Right cardiac atrium (tissue), 5 donors: ENCODE results near the gene ATXN10. TPM values are rescaled to one million over a fixed set of nuclear protein-coding genes. Genes with fewer than 3 reads are reported as not detected.
"Not testable (repeated sequence)": the region's sequence is repeated elsewhere in the genome, so short reads cannot be mapped to it uniquely, and the experiment has no call there.

Source experiments
- ATAC-seq, 2 donors: fragments of 200-7000 bp; cut with Tn5 transposase; one replicate each; pipeline versions ENCODE4 v1.8.0 to v1.9.1; 2020; ENCODE audit warnings: moderate library complexity in 2 of 2, mild to moderate bottlenecking in 1 of 2
- DNase-seq, 3 donors: peaks; one replicate each; pipeline ENCODE4 v3.0.0-alpha.2; 2020
- H3K27ac ChIP-seq: one replicate; pipeline ENCODE4 v1.5.1; 2013; ENCODE audit warnings: mild to moderate bottlenecking, low read length, control low read depth, moderate library complexity
- H3K27me3 ChIP-seq: one replicate; pipeline ENCODE4 v1.6.1; 2013; ENCODE audit not compliant: control insufficient read depth, insufficient read depth
- H3K4me1 ChIP-seq: one replicate; pipeline ENCODE4 v1.6.1; 2013; ENCODE audit warnings: low read length; ENCODE audit not compliant: control insufficient read depth, insufficient read depth
- H3K4me3 ChIP-seq: one replicate; pipeline ENCODE4 v1.5.1; 2013; ENCODE audit warnings: low read length, control low read depth
- H3K9me3 ChIP-seq: one replicate; pipeline ENCODE4 v1.6.1; 2013; ENCODE audit warnings: low read length; ENCODE audit not compliant: control insufficient read depth
- WGBS: extraction: QIAGEN DNeasy Blood & Tissue Kit; methylation state at CpG from one replicate; pipeline ENCODE4 v1.1.7; 2013; 5-methylcytosine and 5-hydroxymethylcytosine counted together
- intact Hi-C, 4 donors: fragments of 100-400 bp; cut with DNase I; formaldehyde crosslinking; loops; one replicate each; pipeline versions ENCODE4 v1.11.0 to v1.14.0; 2022 to 2023
- long read RNA-seq, 4 donors: library from polyadenylated mRNA; unstranded; transcript quantifications; one replicate each; pipeline ENCODE4 v2.0.0, GENCODE V29; 2020 to 2021
- polyA plus RNA-seq: library from polyadenylated mRNA; stranded (reverse); fragments of 200-250 nt; gene quantifications from one replicate; pipeline ENCODE4 v1.2.3, GENCODE V29; 2013
- total RNA-seq, 4 donors: library from RNA; stranded (reverse); fragmentation: NEBNext Ultra II Directional; extraction: Animal tissue kit (Norgen Biotek cat#: 25700); gene quantifications; one replicate each; pipeline ENCODE4 v1.2.1, GENCODE V29; 2021
- donor health status: healthy with polysubstance abuse.
- donor health status: DM: no; HTN: yes; CAD: no.
- donor health status: DM: no; HTN: no; CAD: no.
- donor health status: DM: no; HTN: yes; CAD: no; lungs with severe emphysema.
- donor health status: DM: yes; HTN: yes; CAD: no.

The ATXN10 gene, protein sequence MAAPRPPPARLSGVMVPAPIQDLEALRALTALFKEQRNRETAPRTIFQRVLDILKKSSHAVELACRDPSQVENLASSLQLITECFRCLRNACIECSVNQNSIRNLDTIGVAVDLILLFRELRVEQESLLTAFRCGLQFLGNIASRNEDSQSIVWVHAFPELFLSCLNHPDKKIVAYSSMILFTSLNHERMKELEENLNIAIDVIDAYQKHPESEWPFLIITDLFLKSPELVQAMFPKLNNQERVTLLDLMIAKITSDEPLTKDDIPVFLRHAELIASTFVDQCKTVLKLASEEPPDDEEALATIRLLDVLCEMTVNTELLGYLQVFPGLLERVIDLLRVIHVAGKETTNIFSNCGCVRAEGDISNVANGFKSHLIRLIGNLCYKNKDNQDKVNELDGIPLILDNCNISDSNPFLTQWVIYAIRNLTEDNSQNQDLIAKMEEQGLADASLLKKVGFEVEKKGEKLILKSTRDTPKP
- total RNA-seq (100 to 1,000 TPM; 141 to 176 (median 153) TPM), polyA plus RNA-seq (96.6 TPM)
- long read RNA-seq, donor 1, transcript ATXN10-201 (12 exons, 3,329 nt): major isoform, 276 of 294 reads
- long read RNA-seq, donor 1, partial matches to known transcripts: 9 of 294 reads
- long read RNA-seq, donor 1, other reads (novel, unspliced or antisense): 9 of 294 reads
- long read RNA-seq, donor 2, transcript ATXN10-201 (12 exons, 3,329 nt): major isoform, 129 of 141 reads
- long read RNA-seq, donor 2, partial matches to known transcripts: 4 of 141 reads
- long read RNA-seq, donor 2, other reads (novel, unspliced or antisense): 8 of 141 reads
- long read RNA-seq, donor 3, transcript ATXN10-201 (12 exons, 3,329 nt): major isoform, 519 of 557 reads
- long read RNA-seq, donor 3, partial matches to known transcripts: 10 of 557 reads
- long read RNA-seq, donor 3, other reads (novel, unspliced or antisense): 27 of 557 reads
- long read RNA-seq, donor 4, transcript ATXN10-201 (12 exons, 3,329 nt): major isoform, 138 of 146 reads
- long read RNA-seq, donor 4, partial matches to known transcripts: 2 of 146 reads
- long read RNA-seq, donor 4, other reads (novel, unspliced or antisense): 6 of 146 reads

DNA sequence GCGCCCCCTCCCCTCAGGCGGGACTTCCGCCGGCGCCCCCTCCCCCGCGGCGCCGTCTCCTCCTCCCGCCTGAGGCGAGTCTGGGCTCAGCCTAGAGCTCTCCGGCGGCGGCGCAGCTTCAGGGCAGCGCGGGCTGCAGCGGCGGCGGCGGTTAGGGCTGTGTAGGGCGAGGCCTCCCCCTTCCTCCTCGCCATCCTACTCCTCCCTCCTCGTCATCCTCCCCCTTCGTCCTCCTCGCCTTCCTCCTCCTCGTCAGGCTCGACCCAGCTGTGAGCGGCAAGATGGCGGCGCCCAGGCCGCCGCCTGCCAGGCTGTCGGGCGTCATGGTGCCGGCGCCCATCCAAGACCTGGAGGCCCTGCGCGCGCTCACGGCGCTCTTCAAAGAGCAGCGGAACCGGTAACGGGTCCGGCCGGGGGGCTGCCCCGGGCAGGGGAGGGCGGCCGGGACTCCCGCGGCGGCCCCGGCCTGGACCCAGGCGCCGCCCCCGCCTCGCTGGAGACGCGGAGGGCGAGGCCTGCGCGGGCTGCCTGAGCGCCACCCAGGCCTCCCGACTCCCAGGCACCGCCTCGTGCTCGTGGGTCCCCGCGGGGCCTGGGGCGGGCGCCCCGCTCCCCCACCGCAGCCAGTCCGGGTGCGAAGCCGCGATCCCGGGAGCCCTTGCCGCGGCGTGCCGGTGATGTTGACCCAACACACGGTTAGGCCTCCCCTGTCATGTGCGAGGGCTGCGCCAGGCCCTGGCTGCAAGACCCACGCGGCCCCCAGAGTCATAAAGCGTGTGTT lies at the start of gene ATXN10:
ATXN10 (plus strand) TSS at position 52 of the 781 bp plus-strand sequence; CDS start at position 282, 230 bp downstream.
- intact Hi-C loops: no loop called here
- ATAC-seq (peak; percentile 91), DNase-seq (peak; percentile 71 to 90 (median 87))
- under 1% methylated on average over 89 of the region's 89 CpGs for WGBS
- Histone ChIP-seq H3K27ac (peak within 1 kb of the TSS; percentile 71), H3K4me1 (peaks cover 11% of the 10 kb centered on the region), H3K9me3 (no peaks in the 10 kb centered on the region), H3K27me3 (no peaks in the 10 kb centered on the region), H3K4me3 (peak within 1 kb of the TSS; percentile 65)

DNA sequence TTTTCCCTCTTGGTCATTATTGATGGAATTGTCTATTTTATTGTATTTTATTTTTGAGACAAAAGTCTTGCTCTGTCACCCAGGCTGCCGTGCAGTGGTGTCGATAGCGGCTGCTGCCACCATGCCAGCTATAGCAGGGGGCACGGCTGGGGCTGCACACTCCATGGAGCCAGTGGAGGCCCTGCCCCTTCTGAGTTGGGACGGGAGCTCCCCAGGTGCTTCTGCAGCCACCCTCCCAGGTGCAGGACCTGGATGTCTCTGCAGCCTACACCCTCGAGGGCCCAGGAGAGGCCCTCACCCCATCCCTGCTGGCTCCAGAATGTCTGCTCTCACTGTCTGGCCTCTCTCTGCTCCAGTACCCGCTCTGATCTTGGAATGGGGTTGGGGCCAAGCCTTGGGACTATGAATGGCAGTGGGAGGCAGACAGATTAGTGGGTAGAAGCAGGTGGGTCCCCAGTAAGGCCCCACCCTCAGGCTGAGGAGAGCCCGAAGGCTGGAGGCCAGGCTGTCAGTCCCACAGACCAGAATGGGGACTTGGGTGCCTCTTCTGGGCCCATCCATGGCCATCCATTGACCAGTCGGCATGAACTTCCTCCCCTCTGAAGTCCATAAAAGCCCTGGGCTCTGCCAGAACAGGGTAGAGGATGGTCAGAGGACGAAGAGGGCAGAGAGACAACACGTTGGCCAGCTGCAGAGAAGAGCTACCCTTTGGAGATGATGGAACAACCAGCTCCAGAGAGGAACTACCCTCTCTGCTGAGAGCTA lies 49.6 kb upstream of the ATXN10 start:
- no peak for ATAC-seq
- Histone ChIP-seq H3K4me3 (no peak overlapping the region), H3K27ac (no peak overlapping the region), H3K9me3 (no peaks in the 10 kb centered on the region), H3K27me3 (no peaks in the 10 kb centered on the region), H3K4me1 (no peaks in the 10 kb centered on the region)
- intact Hi-C loops: no loop called here
- 87% methylated on average over 11 of the region's 11 CpGs for WGBS
- no peak for DNase-seq

DNA sequence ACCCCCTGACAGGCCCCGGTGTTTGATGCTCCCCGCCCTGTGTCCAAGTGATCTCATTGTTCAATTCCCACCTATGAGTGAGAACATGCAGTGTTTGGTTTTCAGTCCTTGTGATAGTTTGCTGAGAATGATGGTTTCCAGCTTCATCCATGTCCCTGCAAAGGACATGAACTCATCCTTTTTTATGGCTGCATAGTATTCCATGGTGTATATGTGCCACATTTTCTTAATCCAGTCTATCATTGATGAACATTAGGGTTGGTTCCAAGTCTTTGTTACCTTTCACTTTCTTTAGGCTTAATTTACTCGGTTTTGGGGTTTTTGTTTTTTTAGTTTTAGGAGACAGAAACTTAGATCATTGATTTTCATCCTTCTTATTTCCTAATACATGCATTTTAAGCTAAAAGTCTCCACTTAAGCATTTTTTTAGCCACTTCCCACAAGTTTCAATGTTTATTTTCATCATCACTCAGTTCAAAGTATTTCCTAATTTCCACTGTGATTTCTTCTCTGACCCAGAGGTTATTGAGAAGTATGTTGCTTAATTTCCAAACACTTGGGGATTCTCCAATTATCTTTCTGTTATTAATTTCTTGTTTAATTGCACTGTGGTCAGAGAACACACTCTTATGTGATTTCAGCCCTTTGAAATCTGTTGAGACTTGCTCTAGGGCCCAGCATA lies 48.0 kb upstream of the ATXN10 start:
- H3K27me3 ChIP-seq, ATAC-seq, H3K4me3 ChIP-seq, intact Hi-C loops, DNase-seq, H3K9me3 ChIP-seq, H3K27ac ChIP-seq, H3K4me1 ChIP-seq: not testable (repeated sequence)
- WGBS: 92% methylated on average over 3 of the region's 3 CpGs

DNA sequence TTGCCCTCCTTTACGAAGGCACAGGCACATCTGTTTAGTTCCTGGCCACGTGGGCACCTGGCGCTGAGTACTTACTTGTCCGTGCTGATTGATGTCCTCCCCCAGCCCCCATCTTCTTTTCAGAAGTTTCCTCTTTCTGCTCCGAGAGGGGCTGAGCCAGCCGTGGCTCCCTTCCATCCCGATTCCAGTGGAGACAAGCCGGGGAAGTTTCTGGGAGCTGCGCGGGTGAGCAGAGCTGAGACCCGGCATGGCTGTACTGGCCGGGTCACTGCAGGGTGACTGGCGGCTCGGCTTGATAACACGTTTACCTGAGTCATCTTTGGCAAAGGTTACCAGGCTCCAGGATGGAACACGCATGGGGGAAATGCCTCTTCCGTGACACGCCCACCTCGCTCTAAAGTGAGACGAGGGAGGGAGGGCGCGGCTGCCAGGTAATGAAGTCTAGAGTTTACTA lies 45.4 kb upstream of the ATXN10 start:
- 77% methylated on average over 22 of the region's 22 CpGs for WGBS
- intact Hi-C loops: no loop called here
- no peak for ATAC-seq
- peak in 1 of 3 donors; percentile 24 for DNase-seq
- Histone ChIP-seq H3K4me3 (no peak overlapping the region), H3K27me3 (no peaks in the 10 kb centered on the region), H3K9me3 (no peaks in the 10 kb centered on the region), H3K4me1 (no peaks in the 10 kb centered on the region), H3K27ac (no peak overlapping the region)

DNA sequence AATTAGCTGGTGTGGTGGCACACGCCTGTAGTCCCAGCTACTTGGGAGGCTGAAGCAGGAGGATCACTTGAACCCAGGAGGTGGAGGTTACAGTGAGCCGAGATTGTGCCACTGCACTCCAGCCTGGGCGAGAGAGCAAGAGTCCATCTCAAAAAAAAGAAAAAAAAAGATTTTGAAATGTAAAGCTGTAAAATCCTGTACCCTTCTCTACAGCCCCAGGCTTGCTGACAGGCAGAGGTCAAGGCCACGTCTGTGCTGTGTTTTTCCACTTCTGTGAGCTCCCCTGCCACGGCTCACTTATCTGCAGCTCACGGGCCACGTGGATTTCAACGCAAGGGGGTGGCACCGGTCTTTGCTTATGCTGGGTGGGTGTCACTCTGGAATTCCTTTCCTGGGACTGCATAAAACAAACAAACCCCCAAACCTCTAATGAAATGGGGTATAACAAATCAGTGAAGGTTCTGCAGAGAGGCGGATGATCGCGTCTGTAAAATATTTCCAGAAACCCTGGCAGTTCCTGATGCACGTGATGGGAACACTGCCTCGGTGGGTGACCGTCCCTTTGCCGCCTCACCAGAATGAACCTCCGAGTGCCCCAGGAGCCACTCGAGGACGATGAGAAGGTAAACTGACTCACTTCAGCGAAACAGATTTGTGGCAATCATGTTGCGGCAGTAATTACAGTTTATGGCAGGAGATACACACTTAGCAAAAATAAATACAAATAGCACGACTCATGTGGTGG lies 44.0 kb upstream of the ATXN10 start:
- 75% methylated on average over 22 of the region's 22 CpGs for WGBS
- no peak overlapping the region for H3K4me3 ChIP-seq
- H3K27ac ChIP-seq: no peak overlapping the region
- H3K4me1 ChIP-seq: no peaks in the 10 kb centered on the region
- H3K27me3 ChIP-seq: no peaks in the 10 kb centered on the region
- no peaks in the 10 kb centered on the region for H3K9me3 ChIP-seq
- ATAC-seq (no peak), DNase-seq (peak in 1 of 3 donors; percentile 5)
- intact Hi-C loops: no loop called here

DNA sequence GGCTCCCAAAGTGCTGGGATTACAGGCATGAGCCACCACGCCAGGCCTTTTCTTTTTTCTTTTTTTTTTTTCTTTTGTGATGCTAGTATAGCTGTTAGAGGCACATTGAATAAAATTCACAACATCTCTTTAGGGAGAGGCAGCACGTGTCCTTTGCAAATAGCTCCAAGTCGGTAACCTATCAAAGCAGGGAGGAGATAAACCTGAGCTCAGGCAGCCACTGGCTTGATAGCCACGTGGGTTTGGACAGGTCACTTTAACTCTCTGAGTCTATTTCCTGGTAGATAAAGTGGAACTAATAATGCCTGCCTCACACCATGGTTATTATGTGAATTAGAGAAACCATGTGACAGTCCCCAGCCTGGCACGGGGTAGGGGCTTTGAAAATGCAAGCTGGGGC lies 43.1 kb upstream of the ATXN10 start:
- no peaks in the 10 kb centered on the region for H3K27me3 ChIP-seq
- H3K9me3 ChIP-seq: no peaks in the 10 kb centered on the region
- 57% methylated on average over 5 of the region's 5 CpGs for WGBS
- intact Hi-C loops: no loop called here
- no peak overlapping the region for H3K27ac ChIP-seq
- ATAC-seq: no peak
- H3K4me1 ChIP-seq: no peaks in the 10 kb centered on the region
- no peak overlapping the region for H3K4me3 ChIP-seq
- DNase-seq: no peak

DNA sequence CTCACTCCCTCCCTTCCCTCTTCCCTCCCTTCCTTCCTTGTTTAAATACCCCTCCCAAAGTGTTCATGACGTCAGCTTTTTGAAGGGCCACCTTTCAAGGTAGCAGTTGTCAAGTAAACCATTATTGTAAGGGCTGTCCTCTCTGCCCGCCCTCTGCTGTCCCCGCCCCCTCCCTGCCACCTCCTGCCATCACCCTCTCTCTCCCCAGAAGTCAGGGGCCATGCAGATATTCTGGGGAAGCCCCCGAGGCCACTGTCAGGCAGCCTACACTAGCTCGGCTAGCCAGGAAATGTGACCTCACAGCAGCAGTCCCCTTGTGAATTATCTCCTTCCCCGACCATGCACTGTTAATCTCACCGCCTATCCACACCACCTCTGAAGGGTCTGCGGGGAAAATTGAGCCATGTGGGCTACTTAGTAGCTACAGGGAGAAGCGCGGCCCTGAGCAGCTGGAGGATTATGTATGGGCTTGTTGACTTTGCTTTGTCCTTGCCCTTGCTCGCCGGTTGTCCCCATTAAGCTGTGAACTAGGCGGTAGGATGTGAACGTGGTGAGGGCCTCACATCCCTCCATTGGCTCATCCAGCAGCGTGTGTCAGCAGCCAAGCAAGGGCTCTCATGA lies 42.1 kb upstream of the ATXN10 start:
- Histone ChIP-seq H3K27ac (no peak overlapping the region), H3K4me3 (no peak overlapping the region), H3K4me1 (no peaks in the 10 kb centered on the region), H3K9me3 (no peaks in the 10 kb centered on the region), H3K27me3 (no peaks in the 10 kb centered on the region)
- intact Hi-C loops: no loop called here
- ATAC-seq (no peak), DNase-seq (peak in 1 of 3 donors; percentile 11)
- WGBS: 50% methylated on average over 15 of the region's 15 CpGs

DNA sequence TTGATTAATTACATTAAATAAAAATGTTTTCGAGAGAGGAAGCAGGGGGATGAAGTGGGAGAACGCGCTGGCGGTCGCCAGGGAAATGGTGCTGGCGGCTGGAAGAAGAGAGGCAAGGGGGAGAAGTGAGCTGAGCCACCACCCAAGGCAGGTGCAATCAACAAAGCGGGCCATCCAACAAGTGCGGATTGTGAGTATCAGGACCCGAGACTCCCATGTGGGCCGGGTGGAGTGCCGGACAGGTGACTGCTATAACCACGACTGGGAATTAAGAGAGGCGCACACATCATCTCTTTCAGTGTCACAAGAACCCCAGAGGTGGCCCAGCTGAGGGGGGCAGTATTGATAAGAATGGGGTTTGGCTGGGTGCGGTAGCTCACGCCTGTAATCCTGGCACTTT lies 41.2 kb upstream of the ATXN10 start:
- DNase-seq: peak in 1 of 3 donors; percentile 22
- H3K4me3 ChIP-seq: no peak overlapping the region
- no peak overlapping the region for H3K27ac ChIP-seq
- no peaks in the 10 kb centered on the region for H3K27me3 ChIP-seq
- WGBS: 96% methylated on average over 15 of the region's 15 CpGs
- intact Hi-C loops: no loop called here
- no peak for ATAC-seq
- no peaks in the 10 kb centered on the region for H3K9me3 ChIP-seq
- H3K4me1 ChIP-seq: no peaks in the 10 kb centered on the region
